ENCODE measurements around the gene SERINC5.

GRCh38 chr5:80198399-80198798 is 57.4 kb downstream of the SERINC5 start:
- TF ChIP-seq CTCF (conservative IDR thresholded peaks at IDR 0.05; ENCODE audit: low read depth, low read length) = no peak
- TF ChIP-seq EZH2phosphoT487 (IDR thresholded peaks at IDR 0.05; ENCODE audit: borderline replicate concordance, low read length) = no peak
- no peak for TF ChIP-seq EZH2 (IDR thresholded peaks at IDR 0.05; ENCODE audit: low read length, unreplicated experiment)
